Spinal cord (tissue), 10 donors: ENCODE results near the gene MAPK8IP1. TPM values are rescaled to one million over a fixed set of nuclear protein-coding genes. Genes with fewer than 3 reads are reported as not detected.
A peak's percentile ranks its signal among the peaks of the same experiment; 100 is the strongest.

ENCODE experiments used
- DNase-seq, 6 donors: peaks; one replicate each; pipeline versions ENCODE4 v3.0.0 to v3.0.0-alpha.2; 2013 to 2015; ENCODE audit warnings: low spot score in 6 of 6, low read depth in 4 of 6
- H3K27ac ChIP-seq: one replicate; pipeline ENCODE4 v1.5.1; 2013; ENCODE audit warnings: low read depth, low read length, control low read depth
- H3K27me3 ChIP-seq: one replicate; pipeline ENCODE4 v1.6.1; 2013; ENCODE audit warnings: low read length; ENCODE audit not compliant: control insufficient read depth, insufficient read depth
- H3K36me3 ChIP-seq: one replicate; pipeline ENCODE4 v1.6.1; 2013; ENCODE audit warnings: low read length; ENCODE audit not compliant: control insufficient read depth, insufficient read depth
- H3K4me1 ChIP-seq: one replicate; pipeline ENCODE4 v1.6.1; 2013; ENCODE audit warnings: low read length; ENCODE audit not compliant: control insufficient read depth, insufficient read depth
- H3K4me3 ChIP-seq: one replicate; pipeline ENCODE4 v1.5.1; 2013; ENCODE audit warnings: low read depth, low read length, control low read depth
- H3K9me3 ChIP-seq: one replicate; pipeline ENCODE4 v1.6.1; 2013; ENCODE audit warnings: low read length; ENCODE audit not compliant: control insufficient read depth, insufficient read depth
- WGBS: methylation state at CpG from one replicate; pipeline ENCODE4 v1.1.5; 2013; ENCODE audit warnings: missing lambda C conversion rate; ENCODE audit not compliant: insufficient coverage; 5-methylcytosine and 5-hydroxymethylcytosine counted together
- polyA plus RNA-seq, 2 donors: library from polyadenylated mRNA; unstranded; fragments of 120-200 nt; gene quantifications; one replicate each; pipeline ENCODE4 v1.2.1, GENCODE V29; 2013; ENCODE audit not compliant: insufficient read length in 2 of 2
- total RNA-seq, 2 donors: library from RNA; depleted of rRNA in 1 of 2; stranded (reverse); fragments of 120-200 nt in 1 of 2; fragments of >200 nt in 1 of 2; gene quantifications; one replicate each; pipeline versions ENCODE4 v1.2.3 to v1.2.4, GENCODE V29; 2013 to 2014
- donor health status: healthy.

The MAPK8IP1 gene
- total and polyA plus RNA-seq, 4 donors: 77.4 to 269 (median 184) TPM

DNA sequence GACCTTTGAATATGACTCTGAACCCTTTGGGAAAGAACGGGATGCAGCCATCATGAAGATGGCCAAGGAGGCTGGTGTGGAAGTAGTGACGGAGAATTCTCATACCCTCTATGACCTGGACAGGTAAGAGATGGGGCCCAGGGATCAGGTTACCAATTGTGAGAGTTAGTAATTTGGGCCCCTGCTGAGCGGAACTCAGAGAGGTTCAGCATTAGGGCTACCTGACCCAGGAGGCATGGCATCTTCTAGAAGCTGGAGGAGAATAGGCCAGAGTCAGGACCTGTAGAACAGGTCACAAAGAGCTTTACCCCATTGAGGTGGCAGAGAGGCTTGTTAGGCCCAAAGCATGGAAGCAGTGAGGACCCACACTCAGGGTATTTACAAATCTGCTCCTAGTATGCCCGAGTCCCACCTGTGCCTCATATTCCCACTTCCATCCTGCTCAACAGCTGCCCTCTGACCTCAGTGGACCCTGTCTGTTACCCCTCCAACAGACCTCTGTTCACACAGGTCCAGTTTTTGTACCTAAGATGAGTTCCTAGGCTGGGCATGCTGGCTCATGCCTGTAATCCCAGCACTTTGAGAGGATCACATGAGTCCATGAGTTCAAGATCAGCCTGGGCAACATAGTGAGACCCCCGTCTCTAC lies 26.6 kb upstream of the MAPK8IP1 start:
- Histone ChIP-seq H3K9me3 (no peaks in the 10 kb centered on the region), H3K27ac (peak overlapping the region; percentile 88), H3K27me3 (no peaks in the 10 kb centered on the region), H3K4me1 (peaks cover 55% of the 10 kb centered on the region), H3K4me3 (no peak overlapping the region), H3K36me3 (peaks cover 60% of the 10 kb centered on the region)
- WGBS: 95% methylated on average over 2 of the region's 5 CpGs
- DNase-seq: no peak

DNA sequence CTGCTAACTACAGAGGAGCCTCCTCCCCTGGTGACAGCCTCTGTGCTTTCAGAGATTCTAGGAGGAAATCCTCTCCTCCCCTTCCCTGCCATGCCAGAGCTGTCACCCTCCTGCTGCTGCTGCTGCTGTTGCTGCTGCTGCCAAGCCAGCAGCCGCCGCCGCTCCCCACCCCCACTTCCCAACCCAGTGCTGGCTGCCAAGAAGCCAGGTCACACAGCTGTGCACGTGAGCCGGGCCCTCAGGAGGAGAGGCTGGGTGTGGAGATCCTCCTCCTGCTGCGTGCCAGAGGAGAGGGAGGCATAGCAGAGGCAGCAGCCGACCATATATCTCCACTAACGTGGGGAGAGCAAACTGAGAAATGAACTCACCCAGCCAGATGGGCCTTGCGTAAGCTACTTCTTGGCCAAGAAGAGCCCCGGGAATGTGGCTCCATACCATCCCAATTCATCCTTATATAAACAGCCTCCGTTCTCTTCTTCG lies 25.8 kb upstream of the MAPK8IP1 start:
- H3K27ac ChIP-seq: peak overlapping the region; percentile 88
- 24% methylated on average over 6 of the region's 12 CpGs for whole genome bisulfite sequencing
- no peaks in the 10 kb centered on the region for H3K9me3 ChIP-seq
- DNase-seq: peak; percentile 59 to 92 (median 73)
- H3K27me3 ChIP-seq: no peaks in the 10 kb centered on the region
- peaks cover 67% of the 10 kb centered on the region for H3K36me3 ChIP-seq
- no peak overlapping the region for H3K4me3 ChIP-seq
- H3K4me1 ChIP-seq: peaks cover 49% of the 10 kb centered on the region

DNA sequence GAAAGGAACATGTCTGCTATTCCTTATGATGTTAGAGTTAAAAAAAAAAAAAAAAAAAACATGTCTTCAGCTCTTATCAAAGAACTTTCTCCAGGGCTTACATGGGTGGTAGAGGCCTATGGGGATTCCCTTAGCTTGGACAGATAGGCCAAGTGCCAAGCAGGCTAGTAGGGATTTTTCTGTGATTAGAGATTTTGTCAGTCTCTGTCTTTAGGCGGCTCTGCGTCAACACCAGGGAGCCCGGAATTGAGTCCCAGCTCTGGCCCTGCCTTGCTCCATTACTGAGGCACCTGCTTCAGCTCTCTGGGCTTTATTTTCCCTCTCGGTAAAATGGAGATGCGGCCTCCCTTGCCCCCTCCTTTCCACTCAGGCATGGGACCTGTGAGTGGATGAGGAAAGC lies 25.1 kb upstream of the MAPK8IP1 start:
- no peak for DNase-seq
- H3K36me3 ChIP-seq: peaks cover 73% of the 10 kb centered on the region
- H3K4me1 ChIP-seq: peaks cover 46% of the 10 kb centered on the region
- 100% methylated on average over 3 of the region's 5 CpGs for WGBS
- no peaks in the 10 kb centered on the region for H3K27me3 ChIP-seq
- no peaks in the 10 kb centered on the region for H3K9me3 ChIP-seq
- H3K4me3 ChIP-seq: no peak overlapping the region
- peak overlapping the region; percentile 88 for H3K27ac ChIP-seq

DNA sequence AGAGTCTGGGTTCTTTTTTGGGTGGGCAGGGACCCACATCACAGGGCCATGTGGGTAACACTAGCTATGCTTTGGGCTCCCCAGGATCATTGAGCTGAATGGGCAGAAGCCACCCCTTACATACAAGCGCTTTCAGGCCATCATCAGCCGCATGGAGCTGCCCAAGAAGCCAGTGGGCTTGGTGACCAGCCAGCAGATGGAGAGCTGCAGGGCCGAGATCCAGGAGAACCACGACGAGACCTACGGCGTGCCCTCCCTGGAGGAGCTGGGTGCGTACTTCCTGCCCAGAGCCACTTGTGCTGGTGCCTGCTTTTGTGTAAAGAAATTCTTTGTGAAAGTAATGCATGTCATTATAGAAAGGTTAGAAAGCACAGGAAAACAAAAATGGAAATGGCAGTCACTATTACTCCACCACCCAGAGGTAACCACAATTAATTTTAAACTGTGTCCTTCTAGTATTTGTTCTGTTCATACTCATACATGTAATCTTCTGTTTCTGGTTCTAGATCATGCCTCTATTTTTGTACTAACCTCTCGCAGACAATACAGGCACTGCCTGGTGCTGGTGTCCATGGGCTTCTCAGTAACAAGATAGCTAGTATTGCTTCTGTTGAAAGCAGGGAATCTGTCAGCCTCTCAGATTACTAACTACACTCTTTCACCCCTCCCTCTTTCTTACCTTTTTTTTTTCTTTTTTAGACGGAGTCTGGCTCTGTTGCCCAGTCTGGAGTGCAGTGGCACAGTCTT lies 24.5 kb upstream of the MAPK8IP1 start:
- no peak for DNase-seq
- H3K4me1 ChIP-seq: peaks cover 42% of the 10 kb centered on the region
- peaks cover 79% of the 10 kb centered on the region for H3K36me3 ChIP-seq
- no peaks in the 10 kb centered on the region for H3K9me3 ChIP-seq
- H3K27me3 ChIP-seq: no peaks in the 10 kb centered on the region
- WGBS: 81% methylated on average over 9 of the region's 10 CpGs
- no peak overlapping the region for H3K4me3 ChIP-seq
- peak overlapping the region; percentile 88 for H3K27ac ChIP-seq

DNA sequence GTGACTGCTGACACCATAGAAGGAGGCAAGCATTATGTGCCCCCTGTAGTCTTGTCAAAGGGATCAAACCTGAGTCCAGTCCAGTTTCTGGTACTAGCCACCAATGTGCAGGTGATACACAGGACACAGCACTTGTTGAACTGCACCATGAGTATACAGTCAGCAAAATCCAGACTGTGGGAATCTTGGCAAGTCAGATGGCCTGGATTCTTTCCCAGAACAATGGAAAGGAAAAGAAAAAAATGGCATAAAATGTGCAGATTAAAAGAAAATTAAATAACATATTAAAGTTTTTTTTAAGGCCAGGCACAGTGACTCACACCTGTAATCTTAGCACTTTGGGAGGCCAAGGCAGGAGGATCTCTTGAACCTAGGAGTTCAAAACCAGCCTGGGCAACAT lies 21.4 kb upstream of the MAPK8IP1 start:
- no peak for DNase-seq
- Histone ChIP-seq H3K4me3 (no peak overlapping the region), H3K9me3 (no peaks in the 10 kb centered on the region), H3K4me1 (peaks cover 16% of the 10 kb centered on the region), H3K27me3 (no peaks in the 10 kb centered on the region), H3K36me3 (peaks cover 87% of the 10 kb centered on the region), H3K27ac (no peak overlapping the region)

DNA sequence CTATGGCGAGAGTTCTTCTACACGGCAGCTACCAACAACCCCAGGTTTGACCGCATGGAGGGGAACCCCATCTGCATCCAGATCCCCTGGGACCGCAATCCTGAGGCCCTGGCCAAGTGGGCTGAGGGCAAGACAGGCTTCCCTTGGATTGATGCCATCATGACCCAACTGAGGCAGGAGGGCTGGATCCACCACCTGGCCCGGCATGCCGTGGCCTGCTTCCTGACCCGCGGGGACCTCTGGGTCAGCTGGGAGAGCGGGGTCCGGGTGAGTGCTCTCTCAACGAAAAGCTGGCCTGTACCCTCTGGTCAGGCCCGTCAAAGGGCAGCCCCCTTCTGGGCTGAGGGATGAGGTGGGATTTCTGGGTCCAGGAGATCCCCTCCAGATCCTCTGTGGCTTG lies 15.9 kb upstream of the MAPK8IP1 start:
- Histone ChIP-seq H3K4me3 (no peak overlapping the region), H3K27ac (no peak overlapping the region), H3K9me3 (no peaks in the 10 kb centered on the region), H3K4me1 (peaks cover 5% of the 10 kb centered on the region), H3K27me3 (no peaks in the 10 kb centered on the region), H3K36me3 (peaks cover 88% of the 10 kb centered on the region)
- DNase-seq: no peak
- 96% methylated on average over 12 of the region's 12 CpGs for WGBS

DNA sequence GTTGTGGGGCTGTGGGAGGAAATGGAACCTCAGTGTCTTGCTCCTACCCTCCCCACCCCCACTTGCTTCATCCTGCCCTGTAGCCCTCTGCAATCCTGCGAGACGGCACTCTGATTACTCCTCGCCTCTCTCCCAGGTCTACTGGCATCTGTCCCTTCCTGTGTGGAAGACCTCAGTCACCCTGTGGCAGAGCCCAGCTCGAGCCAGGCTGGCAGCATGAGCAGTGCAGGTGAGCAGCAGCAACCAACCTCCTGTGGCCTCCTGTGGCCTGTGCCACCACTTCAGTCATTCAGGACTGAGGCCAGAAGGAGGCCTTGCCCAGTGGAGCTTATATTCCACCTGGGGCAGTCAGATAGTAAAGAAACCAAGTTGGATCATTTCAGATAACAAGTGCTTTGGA lies 14.7 kb upstream of the MAPK8IP1 start:
- H3K4me1 ChIP-seq: peaks cover 5% of the 10 kb centered on the region
- no peak overlapping the region for H3K27ac ChIP-seq
- no peaks in the 10 kb centered on the region for H3K27me3 ChIP-seq
- peaks cover 86% of the 10 kb centered on the region for H3K36me3 ChIP-seq
- no peaks in the 10 kb centered on the region for H3K9me3 ChIP-seq
- no peak for DNase-seq
- H3K4me3 ChIP-seq: no peak overlapping the region
- 100% methylated on average over 4 of the region's 4 CpGs for WGBS

DNA sequence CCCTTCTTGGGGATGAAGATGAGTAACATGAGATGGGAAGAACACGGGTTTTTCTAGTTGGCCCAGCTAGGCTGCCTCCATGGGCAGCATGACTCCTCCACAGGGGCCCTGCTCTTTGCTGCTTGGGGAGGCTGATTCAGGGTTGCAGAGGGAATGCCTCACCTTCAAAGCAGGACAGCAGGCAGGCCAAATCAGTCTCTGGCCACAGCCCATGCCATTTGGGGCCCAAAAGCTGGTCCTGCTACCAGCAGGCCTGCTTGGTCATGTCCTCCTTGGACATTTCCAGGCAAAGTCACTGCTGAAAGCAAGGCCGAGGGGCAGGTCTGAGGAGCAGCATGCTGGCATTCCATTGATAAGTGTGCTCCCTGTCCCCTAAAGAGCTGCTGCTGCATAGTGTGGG lies 13.8 kb upstream of the MAPK8IP1 start:
- Histone ChIP-seq H3K4me1 (peaks cover 5% of the 10 kb centered on the region), H3K27me3 (no peaks in the 10 kb centered on the region), H3K4me3 (no peak overlapping the region), H3K36me3 (peaks cover 79% of the 10 kb centered on the region), H3K9me3 (no peaks in the 10 kb centered on the region), H3K27ac (no peak overlapping the region)
- 100% methylated on average over 1 of the region's 2 CpGs for WGBS
- no peak for DNase-seq

DNA sequence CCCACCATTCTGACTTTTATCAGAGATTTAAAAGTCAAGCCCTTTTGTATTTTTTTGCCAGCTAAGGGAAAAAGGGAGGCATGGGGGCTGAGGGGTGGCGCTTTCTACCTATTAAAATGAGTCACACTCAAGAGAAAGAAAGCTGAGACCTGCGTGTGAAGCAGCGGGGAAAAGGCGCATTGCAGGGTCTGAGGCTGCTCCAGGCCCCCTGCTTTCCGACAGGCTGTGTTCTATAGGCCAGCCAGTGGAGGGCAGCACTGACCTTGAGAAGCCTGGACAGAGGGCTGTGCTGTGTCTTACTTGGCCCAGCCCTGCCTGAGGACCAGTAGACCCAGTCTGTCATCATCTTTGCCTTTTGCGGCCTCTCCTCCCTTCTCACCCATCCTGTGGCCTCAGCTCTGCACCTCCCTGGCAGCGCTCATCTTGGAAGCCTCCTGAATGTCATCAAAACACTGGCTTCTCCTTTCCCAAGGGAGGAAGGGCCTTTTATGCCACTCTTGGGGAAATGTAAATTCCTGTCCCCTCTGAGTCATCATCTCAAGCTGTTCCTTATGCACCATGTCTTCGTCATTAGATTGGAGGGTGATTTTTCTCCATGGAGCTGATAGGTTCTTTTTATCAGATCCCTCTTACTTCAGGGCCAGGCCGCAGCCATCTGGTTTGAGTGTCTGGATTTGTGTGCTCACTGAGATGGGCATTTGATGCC lies 12.6 kb upstream of the MAPK8IP1 start:
- peaks cover 5% of the 10 kb centered on the region for H3K4me1 ChIP-seq
- peaks cover 80% of the 10 kb centered on the region for H3K36me3 ChIP-seq
- peak in 2 of 6 donors; percentile 82 to 93 for DNase-seq
- H3K4me3 ChIP-seq: no peak overlapping the region
- H3K27ac ChIP-seq: no peak overlapping the region
- H3K27me3 ChIP-seq: no peaks in the 10 kb centered on the region
- no peaks in the 10 kb centered on the region for H3K9me3 ChIP-seq
- whole genome bisulfite sequencing: 23% methylated on average over 6 of the region's 9 CpGs
